GM18907 (cell line): Measurements from ENCODE around the gene PBOV1.
"Not testable (repeated sequence)": the region's sequence is repeated elsewhere in the genome, so short reads cannot be mapped to it uniquely, and the experiment has no call there.

ENCODE experiments used
- ATAC-seq: cut with Tn5 transposase; IDR thresholded peaks from one replicate; pipeline ENCODE4 v1.9.1; 2021; ENCODE audit warnings: mild to moderate bottlenecking, moderate library complexity; ENCODE audit not compliant: unreplicated experiment

The PBOV1 gene

GRCh38 chr6:138238368-138238767, 20.1 kb upstream of the PBOV1 start:
- ATAC-seq = no peak

- ATAC-seq = no peak
Measured at GRCh38 chr6:138237463-138237862, 19.2 kb upstream of the PBOV1 start.

GRCh38 chr6:138235693-138236092, 17.4 kb upstream of the PBOV1 start:
- no peak for ATAC-seq

- no peak for ATAC-seq
Measured at GRCh38 chr6:138235205-138235604, 16.9 kb upstream of the PBOV1 start.

- ATAC-seq = no peak
Measured at GRCh38 chr6:138234363-138234762, 16.1 kb upstream of the PBOV1 start.

- no peak for ATAC-seq
Measured at GRCh38 chr6:138231381-138231886, 13.1 kb upstream of the PBOV1 start.

- ATAC-seq = no peak
Measured at GRCh38 chr6:138230759-138231380, 12.6 kb upstream of the PBOV1 start.

- no peak for ATAC-seq
Measured at GRCh38 chr6:138230221-138230620, 11.9 kb upstream of the PBOV1 start.

- ATAC-seq = no peak
Measured at GRCh38 chr6:138229663-138230179, 11.4 kb upstream of the PBOV1 start.

- ATAC-seq = no peak
Measured at GRCh38 chr6:138229072-138229471, 10.8 kb upstream of the PBOV1 start.

- no peak for ATAC-seq
Measured at GRCh38 chr6:138227316-138227781, 9.1 kb upstream of the PBOV1 start.

- no peak for ATAC-seq
Measured at GRCh38 chr6:138226700-138227315, 8.5 kb upstream of the PBOV1 start.

- ATAC-seq = no peak
Measured at GRCh38 chr6:138225953-138226352, 7.7 kb upstream of the PBOV1 start.

GRCh38 chr6:138222901-138223546, 4.7 kb upstream of the PBOV1 start:
- ATAC-seq = no peak

- no peak for ATAC-seq
Measured at GRCh38 chr6:138219901-138220300, 1.6 kb upstream of the PBOV1 start.

- ATAC-seq = no peak
Measured at GRCh38 chr6:138219398-138219797, 1.1 kb upstream of the PBOV1 start.

GRCh38 chr6:138215093-138215782, 3.1 kb downstream of the PBOV1 start:
- ATAC-seq = no peak

- ATAC-seq = not testable (repeated sequence)
Measured at GRCh38 chr6:138212530-138212929, 5.8 kb downstream of the PBOV1 start.

- no peak for ATAC-seq
Measured at GRCh38 chr6:138211601-138212000, 6.7 kb downstream of the PBOV1 start.

GRCh38 chr6:138211048-138211581, 7.2 kb downstream of the PBOV1 start:
- ATAC-seq = no peak

GRCh38 chr6:138206862-138207261, 11.4 kb downstream of the PBOV1 start:
- ATAC-seq = no peak
